Fibroblast of skin of abdomen (primary cell): Measurements from ENCODE around the gene KLF16.

ENCODE experiments used
- DNase-seq: peaks from one replicate; pipeline ENCODE4 v3.0.0-alpha.2; 2013

The KLF16 gene

GRCh38 chr19:1867349-1867724 is 4.0 kb upstream of the KLF16 start:
- DNase-seq: no peak

GRCh38 chr19:1866693-1867348 is 3.4 kb upstream of the KLF16 start:
- DNase-seq: no peak

- DNase-seq: no peak
Observed at GRCh38 chr19:1865172-1866010, 2.0 kb upstream of the KLF16 start.

GRCh38 chr19:1864480-1865171 is 1.2 kb upstream of the KLF16 start:
- DNase-seq: peak; percentile 53

GRCh38 chr19:1863638-1864479 is 480 bp upstream of the KLF16 start:
- peak; percentile 96 for DNase-seq

- no peak for DNase-seq
Observed at GRCh38 chr19:1862424-1863327, 703 bp downstream of the KLF16 start.

GRCh38 chr19:1862068-1862423 is 1.3 kb downstream of the KLF16 start:
- no peak for DNase-seq

- DNase-seq: no peak
Observed at GRCh38 chr19:1861599-1862031, 1.8 kb downstream of the KLF16 start.

- DNase-seq: no peak
Observed at GRCh38 chr19:1860821-1861598, 2.4 kb downstream of the KLF16 start.

GRCh38 chr19:1860042-1860775 is 3.2 kb downstream of the KLF16 start:
- DNase-seq: peak; percentile 75

GRCh38 chr19:1859331-1859781 is 4.0 kb downstream of the KLF16 start:
- no peak for DNase-seq

- no peak for DNase-seq
Observed at GRCh38 chr19:1858412-1859081, 4.8 kb downstream of the KLF16 start.

- no peak for DNase-seq
Observed at GRCh38 chr19:1857648-1858326, 5.6 kb downstream of the KLF16 start.

GRCh38 chr19:1856698-1857603 is 6.4 kb downstream of the KLF16 start:
- peak; percentile 64 for DNase-seq

GRCh38 chr19:1856345-1856697 is 7.1 kb downstream of the KLF16 start:
- DNase-seq: no peak

- DNase-seq: no peak
Observed at GRCh38 chr19:1855828-1856255, 7.5 kb downstream of the KLF16 start.

- peak; percentile 89 for DNase-seq
Observed at GRCh38 chr19:1855040-1855827, 8.1 kb downstream of the KLF16 start.
